Retinal pigment epithelial cell (primary cell): ENCODE data around the gene MGST1.

Source experiments
- DNase-seq: peaks from one replicate; pipeline ENCODE4 v3.0.0-alpha.2; 2010; ENCODE audit warnings: low read depth
- H3K4me3 ChIP-seq: 2 replicates; pipeline ENCODE4 v1.5.1; 2011; ENCODE audit warnings: mild to moderate bottlenecking, low read length, control low read depth, moderate library complexity
- TF ChIP-seq, protein P1 (sequence below): conservative IDR thresholded peaks from 2 replicates; pipeline ENCODE4 v1.5.1; 2011; ENCODE audit warnings: low read depth, low read length, control low read depth, inconsistent platforms

MGST1 gene, protein sequence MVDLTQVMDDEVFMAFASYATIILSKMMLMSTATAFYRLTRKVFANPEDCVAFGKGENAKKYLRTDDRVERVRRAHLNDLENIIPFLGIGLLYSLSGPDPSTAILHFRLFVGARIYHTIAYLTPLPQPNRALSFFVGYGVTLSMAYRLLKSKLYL

DNA sequence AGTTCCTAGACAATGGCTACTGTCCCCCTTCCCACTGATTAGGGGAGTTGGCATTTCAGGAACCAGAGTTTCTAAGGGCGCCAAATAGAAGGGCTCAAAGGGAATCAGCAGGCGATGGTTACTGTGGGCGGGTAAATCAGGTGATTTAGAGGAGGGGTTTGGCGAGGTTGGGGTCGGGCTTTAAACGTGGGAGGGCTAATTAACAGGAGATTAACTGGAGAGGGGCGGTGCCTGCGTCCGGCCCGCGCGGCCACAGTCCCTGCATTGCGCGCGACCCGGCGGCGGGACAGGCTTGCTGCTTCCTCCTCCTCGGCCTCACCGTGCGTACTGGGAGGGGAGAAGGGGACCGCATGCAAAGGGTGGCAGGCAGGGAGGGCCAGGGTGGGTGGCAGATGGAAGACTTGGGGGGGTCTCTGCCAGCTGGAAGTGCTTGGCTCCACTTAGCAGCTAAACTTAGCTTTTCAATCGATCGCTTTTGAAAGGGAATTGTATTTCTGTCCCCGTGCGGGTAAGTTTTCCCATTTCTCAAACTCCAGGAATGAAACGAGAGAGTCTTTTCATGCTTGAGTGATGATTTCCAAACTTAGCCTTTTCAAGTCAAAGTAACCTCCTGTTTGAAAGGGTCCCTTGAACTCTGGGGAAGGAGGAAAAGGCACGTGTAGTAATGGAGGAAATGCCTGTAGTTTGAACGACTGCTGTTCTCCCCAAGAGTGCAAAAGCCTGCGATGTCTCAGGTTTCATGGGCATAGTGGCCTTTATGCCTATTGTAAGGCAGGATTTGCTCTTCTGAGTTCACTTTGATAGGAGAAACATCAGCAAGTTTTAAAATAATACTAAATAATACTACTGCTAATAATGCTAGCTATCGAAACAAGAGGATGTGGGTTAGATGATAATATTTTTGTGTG, at the start of gene MGST1:
Gene MGST1, plus strand, starts transcription at position 255 of the 908 bp plus-strand sequence. CDS start 6,608 bp downstream, outside the sequence.
- peak; percentile 49 for DNase-seq
- H3K4me3 ChIP-seq = peak within 1 kb of the TSS; percentile 66
- TF ChIP-seq, protein P1, sequence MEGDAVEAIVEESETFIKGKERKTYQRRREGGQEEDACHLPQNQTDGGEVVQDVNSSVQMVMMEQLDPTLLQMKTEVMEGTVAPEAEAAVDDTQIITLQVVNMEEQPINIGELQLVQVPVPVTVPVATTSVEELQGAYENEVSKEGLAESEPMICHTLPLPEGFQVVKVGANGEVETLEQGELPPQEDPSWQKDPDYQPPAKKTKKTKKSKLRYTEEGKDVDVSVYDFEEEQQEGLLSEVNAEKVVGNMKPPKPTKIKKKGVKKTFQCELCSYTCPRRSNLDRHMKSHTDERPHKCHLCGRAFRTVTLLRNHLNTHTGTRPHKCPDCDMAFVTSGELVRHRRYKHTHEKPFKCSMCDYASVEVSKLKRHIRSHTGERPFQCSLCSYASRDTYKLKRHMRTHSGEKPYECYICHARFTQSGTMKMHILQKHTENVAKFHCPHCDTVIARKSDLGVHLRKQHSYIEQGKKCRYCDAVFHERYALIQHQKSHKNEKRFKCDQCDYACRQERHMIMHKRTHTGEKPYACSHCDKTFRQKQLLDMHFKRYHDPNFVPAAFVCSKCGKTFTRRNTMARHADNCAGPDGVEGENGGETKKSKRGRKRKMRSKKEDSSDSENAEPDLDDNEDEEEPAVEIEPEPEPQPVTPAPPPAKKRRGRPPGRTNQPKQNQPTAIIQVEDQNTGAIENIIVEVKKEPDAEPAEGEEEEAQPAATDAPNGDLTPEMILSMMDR = no peak

DNA sequence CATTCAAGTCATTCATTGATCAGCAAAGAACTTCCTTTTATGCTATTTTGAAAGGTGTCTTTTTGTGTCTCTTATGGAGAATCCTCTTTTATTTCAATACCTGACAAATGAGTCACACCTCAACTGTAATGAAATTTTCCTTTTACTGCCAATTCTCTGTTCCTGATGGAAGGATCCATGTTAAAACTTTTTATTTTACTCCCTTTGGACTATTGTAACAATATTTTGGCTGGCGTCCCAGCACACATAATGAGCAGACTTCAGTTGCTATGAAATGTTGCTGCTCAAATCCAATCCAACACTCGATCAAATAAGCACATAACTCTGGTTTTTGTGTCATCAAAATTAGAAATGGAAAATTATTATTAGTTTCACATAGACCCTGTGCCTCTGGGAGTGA, 48.0 kb upstream of the MGST1 start:
- DNase-seq = peak; percentile 22
- TF ChIP-seq, protein P1 = no peak
- no peak overlapping the region for H3K4me3 ChIP-seq

DNA sequence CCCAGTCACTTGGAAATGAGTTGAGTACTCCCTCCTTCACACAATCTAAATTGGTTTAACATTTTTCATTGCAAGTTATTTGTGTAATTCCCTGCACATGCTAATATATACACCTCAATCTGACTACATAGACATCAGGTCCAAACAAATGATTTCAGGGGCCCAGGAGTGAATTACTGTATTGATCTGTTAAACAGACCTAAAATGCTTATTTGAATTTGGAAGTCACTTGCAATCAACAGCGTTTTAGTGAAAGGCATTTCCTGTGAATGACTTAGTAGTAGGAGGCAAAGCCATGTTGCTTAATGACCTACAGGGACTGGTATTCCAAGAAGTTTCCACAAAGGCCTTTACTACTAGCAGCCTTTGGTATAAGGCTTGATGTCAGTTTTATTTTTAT, 47.3 kb upstream of the MGST1 start:
- no peak overlapping the region for H3K4me3 ChIP-seq
- TF ChIP-seq, protein P1 = no peak
- no peak for DNase-seq

DNA sequence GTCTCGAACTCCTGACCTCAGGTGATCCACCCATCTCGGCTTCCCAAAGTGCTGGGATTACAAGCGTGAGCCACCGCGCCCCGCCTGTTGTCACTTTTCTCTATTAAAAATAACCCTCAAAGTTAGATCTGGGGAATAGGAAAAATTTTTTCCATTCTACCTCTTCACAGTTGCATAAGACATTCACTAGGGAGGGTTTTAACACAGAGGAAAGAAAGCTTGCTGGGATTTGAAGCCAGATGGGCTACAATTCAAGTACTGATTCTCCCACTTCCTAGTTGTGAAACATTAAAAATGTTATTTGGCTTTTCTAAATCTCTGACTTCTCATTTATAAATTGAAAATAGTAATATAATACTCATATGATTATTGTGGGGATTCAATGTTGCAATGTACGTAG, 46.7 kb upstream of the MGST1 start:
- TF ChIP-seq, protein P1 = no peak

DNA sequence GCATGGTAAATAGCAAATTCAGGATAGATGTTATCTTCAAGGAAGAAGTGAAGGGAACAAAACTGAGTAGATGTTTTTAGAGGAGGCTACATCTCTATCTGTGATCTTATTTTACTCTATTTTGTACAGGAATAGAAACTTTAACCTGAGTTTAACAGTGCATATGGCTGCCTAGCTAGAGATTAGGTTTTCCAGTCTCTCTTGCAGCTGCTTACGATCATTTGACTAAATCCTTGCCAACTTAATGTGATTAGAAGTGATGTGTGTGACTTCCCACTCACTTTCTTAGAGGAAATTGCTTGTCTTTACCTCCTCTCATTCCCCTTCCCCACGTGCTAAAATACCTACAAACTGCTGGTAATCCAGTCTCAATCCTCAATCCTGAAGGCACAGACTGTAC, 43.5 kb upstream of the MGST1 start:
- peak; percentile 55 for DNase-seq
- H3K4me3 ChIP-seq = no peak overlapping the region
- TF ChIP-seq, protein P1 = no peak

More for the DNA sequence above, 46.7 kb upstream of the MGST1 start:
- no peak for DNase-seq
- H3K4me3 ChIP-seq = no peak overlapping the region

DNA sequence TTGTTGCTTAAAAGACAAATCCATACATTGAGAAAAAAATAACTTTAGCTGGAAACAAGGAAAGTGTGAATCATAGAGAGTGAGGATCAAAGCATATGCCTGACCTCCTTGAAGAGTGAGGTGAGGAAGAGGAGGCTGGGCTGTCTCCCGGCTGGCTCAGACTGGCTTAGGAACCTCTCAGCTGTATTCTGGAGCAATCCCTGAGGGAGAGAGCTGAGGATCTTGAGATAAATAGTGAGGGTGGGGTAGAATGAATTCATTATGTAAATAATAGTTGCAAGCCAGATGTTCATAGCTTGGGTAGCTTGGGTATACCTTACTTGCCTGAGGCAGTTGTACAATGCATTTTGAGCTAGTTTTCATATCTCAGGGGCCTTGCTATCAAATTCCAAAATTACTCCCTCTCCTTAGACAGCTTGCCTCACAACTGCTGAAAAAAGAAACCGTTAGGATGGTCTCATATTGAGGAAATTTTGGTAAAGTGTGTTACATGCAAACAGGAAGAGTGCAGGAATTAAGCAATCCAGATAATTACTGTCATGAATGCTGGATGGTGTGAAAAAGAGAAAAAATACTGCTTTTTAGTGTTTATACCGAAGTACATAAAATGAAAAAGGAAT, 39.5 kb upstream of the MGST1 start:
- H3K4me3 ChIP-seq = no peak overlapping the region
- DNase-seq = no peak
- TF ChIP-seq, protein P1 = no peak
